Measurements from ENCODE around the gene ACTN4. TPM values are rescaled to one million over a fixed set of nuclear protein-coding genes. Genes with fewer than 3 reads are reported as not detected.
A peak's percentile ranks its signal among the peaks of the same experiment; 100 is the strongest.

ACTN4 gene
- total RNA-seq, 1 donor from 2014 or later: 197 TPM

DNA sequence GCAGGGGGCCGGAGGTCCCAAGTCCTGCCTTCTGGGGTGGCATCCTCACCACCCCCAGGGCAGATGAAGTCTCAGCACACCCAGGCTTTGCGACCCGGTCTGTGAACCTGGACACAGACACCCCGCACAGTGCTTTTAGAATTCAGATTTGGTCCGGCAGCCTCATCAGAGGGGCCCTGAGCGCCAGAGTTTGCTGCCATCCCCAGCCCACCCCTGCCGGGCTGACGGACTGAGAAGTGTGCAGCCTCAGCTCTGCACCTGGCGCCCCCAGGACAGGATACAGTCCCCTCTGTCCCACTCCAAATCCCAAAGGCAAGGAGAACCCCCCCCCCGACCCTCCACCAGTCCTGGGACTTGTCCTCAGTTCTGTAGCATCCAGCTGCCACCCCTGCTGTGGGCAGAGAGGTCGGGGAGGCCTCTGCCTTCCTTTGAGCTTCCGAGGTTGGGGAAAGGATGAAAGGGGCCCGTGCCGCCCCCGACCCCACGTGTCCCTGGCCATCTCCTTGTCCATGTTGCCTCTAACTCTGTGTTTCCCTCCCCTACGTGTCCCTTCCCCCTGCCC is 79.9 kb downstream of the ACTN4 start:
- ATAC-seq (ENCODE audit: low read depth): no peak
- Mint-ChIP-seq H3K27me3 (no peaks in the 10 kb centered on the region), H3K4me1 (peaks cover 5% of the 10 kb centered on the region), H3K9me3 (no peaks in the 10 kb centered on the region), H3K36me3 (ENCODE audit: low read depth) (peaks cover 67% of the 10 kb centered on the region), H3K4me3 (no peak overlapping the region), H3K27ac (no peak overlapping the region)
- no peak for DNase-seq
- TF ChIP-seq, protein P1, sequence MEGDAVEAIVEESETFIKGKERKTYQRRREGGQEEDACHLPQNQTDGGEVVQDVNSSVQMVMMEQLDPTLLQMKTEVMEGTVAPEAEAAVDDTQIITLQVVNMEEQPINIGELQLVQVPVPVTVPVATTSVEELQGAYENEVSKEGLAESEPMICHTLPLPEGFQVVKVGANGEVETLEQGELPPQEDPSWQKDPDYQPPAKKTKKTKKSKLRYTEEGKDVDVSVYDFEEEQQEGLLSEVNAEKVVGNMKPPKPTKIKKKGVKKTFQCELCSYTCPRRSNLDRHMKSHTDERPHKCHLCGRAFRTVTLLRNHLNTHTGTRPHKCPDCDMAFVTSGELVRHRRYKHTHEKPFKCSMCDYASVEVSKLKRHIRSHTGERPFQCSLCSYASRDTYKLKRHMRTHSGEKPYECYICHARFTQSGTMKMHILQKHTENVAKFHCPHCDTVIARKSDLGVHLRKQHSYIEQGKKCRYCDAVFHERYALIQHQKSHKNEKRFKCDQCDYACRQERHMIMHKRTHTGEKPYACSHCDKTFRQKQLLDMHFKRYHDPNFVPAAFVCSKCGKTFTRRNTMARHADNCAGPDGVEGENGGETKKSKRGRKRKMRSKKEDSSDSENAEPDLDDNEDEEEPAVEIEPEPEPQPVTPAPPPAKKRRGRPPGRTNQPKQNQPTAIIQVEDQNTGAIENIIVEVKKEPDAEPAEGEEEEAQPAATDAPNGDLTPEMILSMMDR (IDR thresholded peaks at IDR 0.05): no peak
- intact Hi-C loops (cut with micrococcal nuclease): no loop called here
- ChIA-PET POLR2A (no interaction called here), CTCF (no interaction called here)

DNA sequence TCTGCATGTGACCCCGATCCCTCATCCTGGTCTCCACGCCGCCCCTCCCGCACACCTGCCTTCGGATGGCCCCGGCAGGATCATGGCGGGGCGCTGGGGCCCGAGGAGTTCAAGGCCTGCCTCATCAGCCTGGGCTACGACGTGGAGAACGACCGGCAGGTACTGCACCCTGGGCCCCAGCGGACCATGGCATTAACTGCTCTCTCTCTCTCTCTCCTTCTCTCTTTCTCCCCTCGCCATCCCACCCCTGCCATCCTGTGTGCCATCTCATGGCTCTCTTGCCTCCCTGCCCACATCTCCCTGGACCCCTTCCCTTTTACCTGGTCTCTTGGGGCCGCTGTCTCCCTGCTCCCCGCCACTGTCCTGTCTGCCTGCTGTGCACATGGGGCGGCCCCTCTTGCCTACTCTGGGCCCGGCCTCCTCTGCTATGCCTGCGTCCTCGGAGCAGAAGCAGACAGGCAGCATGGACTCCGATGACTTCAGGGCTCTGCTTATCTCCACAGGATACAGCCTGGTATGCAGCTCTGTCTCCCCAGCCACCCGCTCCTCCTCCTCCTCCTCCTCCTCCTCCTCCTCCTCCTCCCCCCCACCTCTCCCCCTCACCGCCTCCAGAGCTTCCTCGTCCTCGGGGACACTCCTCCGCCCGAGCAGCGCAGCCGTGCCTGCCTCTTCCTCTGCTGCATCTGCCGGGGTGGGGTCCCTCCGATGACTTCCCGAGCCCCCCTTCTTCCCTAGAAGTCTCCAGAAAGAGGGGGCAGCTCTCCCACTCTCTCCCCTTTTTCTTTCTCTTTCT is 80.6 kb downstream of the ACTN4 start:
- Mint-ChIP-seq H3K36me3 (ENCODE audit: low read depth) (peaks cover 67% of the 10 kb centered on the region), H3K9me3 (no peaks in the 10 kb centered on the region), H3K4me3 (no peak overlapping the region), H3K27me3 (no peaks in the 10 kb centered on the region), H3K27ac (no peak overlapping the region), H3K4me1 (peaks cover 7% of the 10 kb centered on the region)
- intact Hi-C loops (cut with micrococcal nuclease): no loop called here
- DNase-seq (no peak), ATAC-seq (ENCODE audit: low read depth) (no peak)
- POLR2A ChIA-PET: interaction anchor here (0.6 kb wide), 3 partner anchors 62 to 326 kb away, joined by 3 to 4 read pairs (median 3); no protein-coding TSS in a partner anchor
- CTCF ChIA-PET: interaction anchor here (0.9 kb wide), 1 partner anchor 202 kb away, joined by 3 read pairs; the partner anchor contains the start of genes MRPS12 and SARS2
- TF ChIP-seq, protein P1 (IDR thresholded peaks at IDR 0.05): no peak

DNA sequence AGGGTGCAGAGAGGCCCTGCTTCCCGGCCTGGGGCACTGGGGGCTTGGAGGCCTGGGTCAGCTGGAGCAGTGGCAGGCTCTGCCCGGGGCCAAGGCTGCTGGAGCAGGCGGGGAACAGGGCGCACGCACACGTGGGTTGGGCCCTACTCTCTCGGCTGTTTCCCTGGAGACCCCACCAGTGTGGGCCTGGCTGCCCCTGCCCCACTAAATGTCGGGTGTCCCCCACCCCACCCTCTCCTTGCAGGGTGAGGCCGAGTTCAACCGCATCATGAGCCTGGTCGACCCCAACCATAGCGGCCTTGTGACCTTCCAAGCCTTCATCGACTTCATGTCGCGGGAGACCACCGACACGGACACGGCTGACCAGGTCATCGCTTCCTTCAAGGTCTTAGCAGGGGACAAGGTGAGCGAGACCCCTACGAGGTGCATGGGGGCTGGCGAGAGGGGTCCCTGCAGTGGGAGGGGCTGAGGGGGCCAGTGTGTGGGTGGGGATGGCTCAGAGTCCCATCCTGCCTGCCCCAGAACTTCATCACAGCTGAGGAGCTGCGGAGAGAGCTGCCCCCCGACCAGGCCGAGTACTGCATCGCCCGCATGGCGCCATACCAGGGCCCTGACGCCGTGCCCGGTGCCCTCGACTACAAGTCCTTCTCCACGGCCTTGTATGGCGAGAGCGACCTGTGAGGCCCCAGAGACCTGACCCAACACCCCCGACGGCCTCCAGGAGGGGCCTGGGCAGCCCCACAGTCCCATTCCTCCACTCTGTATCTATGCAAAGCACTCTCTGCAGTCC is 81.5 kb downstream of the ACTN4 start:
- intact Hi-C loops (cut with micrococcal nuclease): loop anchor here (1.0 kb wide), 2 partner anchors 158 to 201 kb away; partner anchors contain the start of genes MRPS12 and SARS2
- H3K4me3 Mint-ChIP-seq: no peak overlapping the region
- POLR2A ChIA-PET: no interaction called here

DNA sequence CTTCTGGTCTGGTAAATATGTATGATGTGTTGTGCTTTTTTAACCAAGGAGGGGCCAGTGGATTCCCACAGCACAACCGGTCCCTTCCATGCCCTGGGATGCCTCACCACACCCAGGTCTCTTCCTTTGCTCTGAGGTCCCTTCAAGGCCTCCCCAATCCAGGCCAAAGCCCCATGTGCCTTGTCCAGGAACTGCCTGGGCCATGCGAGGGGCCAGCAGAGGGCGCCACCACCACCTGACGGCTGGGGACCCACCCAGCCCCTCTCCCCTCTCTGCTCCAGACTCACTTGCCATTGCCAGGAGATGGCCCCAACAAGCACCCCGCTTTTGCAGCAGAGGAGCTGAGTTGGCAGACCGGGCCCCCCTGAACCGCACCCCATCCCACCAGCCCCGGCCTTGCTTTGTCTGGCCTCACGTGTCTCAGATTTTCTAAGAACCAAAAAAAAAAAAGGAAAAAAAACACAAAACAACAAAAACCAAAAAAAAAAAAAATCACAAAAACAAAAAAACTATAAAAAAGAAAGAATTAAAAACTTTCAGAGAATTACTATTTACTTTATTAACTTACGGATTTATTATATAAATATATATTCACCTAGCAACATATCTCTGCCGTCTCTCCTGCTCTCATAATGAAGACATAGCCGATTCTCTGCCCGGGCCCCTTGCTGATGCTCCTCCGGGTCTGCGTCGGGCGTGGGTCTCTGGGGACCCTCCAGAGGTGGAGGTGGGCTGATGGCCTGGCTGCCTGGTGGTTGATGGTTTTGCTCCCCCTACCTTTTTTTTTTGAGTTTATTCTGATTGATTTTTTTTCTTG is 82.4 kb downstream of the ACTN4 start:
- DNase-seq (peak; percentile 79), ATAC-seq (ENCODE audit: low read depth) (peak; percentile 77)
- intact Hi-C loops (cut with micrococcal nuclease): loop anchor here (1.0 to 10.0 kb wide), 3 partner anchors 157 to 200 kb away; partner anchors contain the start of genes MRPS12 and SARS2
- peaks cover 51% of the 10 kb centered on the region for H3K36me3 Mint-ChIP-seq (ENCODE audit: low read depth)
- TF ChIP-seq, protein P1 (IDR thresholded peaks at IDR 0.05): peak; percentile 54
- H3K4me3 Mint-ChIP-seq: no peak overlapping the region
- CTCF ChIA-PET: interaction anchor here (0.8 to 1.7 kb wide), 3 partner anchors 157 to 202 kb away, joined by 3 to 7 read pairs (median 4); partner anchors contain the start of genes MRPS12 and SARS2
- POLR2A ChIA-PET: no interaction called here
- H3K4me1 Mint-ChIP-seq: peaks cover 25% of the 10 kb centered on the region
- no peaks in the 10 kb centered on the region for H3K27me3 Mint-ChIP-seq
- peak overlapping the region; percentile 46 for H3K27ac Mint-ChIP-seq
- H3K9me3 Mint-ChIP-seq: no peaks in the 10 kb centered on the region

More for the DNA sequence above, 81.5 kb downstream of the ACTN4 start:
- no peaks in the 10 kb centered on the region for H3K9me3 Mint-ChIP-seq
- H3K36me3 Mint-ChIP-seq (ENCODE audit: low read depth): peaks cover 58% of the 10 kb centered on the region
- TF ChIP-seq, protein P1 (IDR thresholded peaks at IDR 0.05): no peak
- DNase-seq (no peak), ATAC-seq (ENCODE audit: low read depth) (no peak)
- CTCF ChIA-PET: interaction anchor here (0.9 to 1.7 kb wide), 2 partner anchors 158 to 202 kb away, joined by 3 to 7 read pairs; partner anchors contain the start of genes MRPS12 and SARS2
- H3K4me1 Mint-ChIP-seq: peaks cover 15% of the 10 kb centered on the region
- H3K27me3 Mint-ChIP-seq: no peaks in the 10 kb centered on the region
- H3K27ac Mint-ChIP-seq: no peak overlapping the region
